Left ventricle myocardium inferior (tissue), 1 donor: ENCODE measurements around the gene MAP7. TPM values are rescaled to one million over a fixed set of nuclear protein-coding genes. Genes with fewer than 3 reads are reported as not detected.

Experiments
- DNase-seq: peaks from one replicate; pipeline ENCODE4 v3.0.0-alpha.2; 2020
- H3K27ac ChIP-seq: fragments of 200-600 bp; replicated peaks from 2 replicates; pipeline ENCODE4 v1.8.0; 2021
- H3K27me3 ChIP-seq: fragments of 200-600 bp; 2 replicates; pipeline ENCODE4 v1.8.0; 2021; ENCODE audit warnings: low read depth
- H3K36me3 ChIP-seq: fragments of 200-600 bp; 2 replicates; pipeline ENCODE4 v1.8.0; 2021
- H3K4me1 ChIP-seq: fragments of 200-600 bp; 2 replicates; pipeline ENCODE4 v1.8.0; 2021
- H3K4me3 ChIP-seq: fragments of 200-600 bp; 2 replicates; pipeline ENCODE4 v1.8.0; 2021; ENCODE audit warnings: mild to moderate bottlenecking, moderate library complexity
- H3K9me3 ChIP-seq: fragments of 200-600 bp; replicated peaks from 2 replicates; pipeline ENCODE4 v1.8.0; 2021
- CTCF ChIP-seq: fragments of 200-600 bp; IDR thresholded peaks from 2 replicates; pipeline ENCODE4 v1.8.0; 2021; ENCODE audit warnings: antibody characterized with exemption, mild to moderate bottlenecking, borderline replicate concordance
- intact Hi-C: fragments of 100-400 bp; cut with micrococcal nuclease; formaldehyde crosslinking; loops from one replicate; pipeline ENCODE4 v1.11.0; 2022
- total RNA-seq: library from RNA; stranded (reverse); fragmentation: NEBNext Ultra II Directional; extraction: Animal tissue kit (Norgen Biotek cat#: 25700); gene quantifications from one replicate; pipeline ENCODE4 v1.2.1, GENCODE V29; 2021
- donor health status: DM: no; HTN: yes; CAD: no; lungs with severe emphysema.

The MAP7 gene
- total RNA-seq, 1 donor from 2014 or later = 3.1 TPM

- Histone ChIP-seq H3K4me1 (no peaks in the 10 kb centered on the region), H3K4me3 (no peak overlapping the region), H3K36me3 (no peaks in the 10 kb centered on the region), H3K27me3 (no peaks in the 10 kb centered on the region), H3K9me3 (peaks cover under 1% of the 10 kb centered on the region), H3K27ac (no peak overlapping the region)
- intact Hi-C loops = no loop called here
- DNase-seq = no peak
- TF ChIP-seq CTCF = no peak
Measured at GRCh38 chr6:136464148-136464547, 86.1 kb downstream of the MAP7 start.

GRCh38 chr6:136463743-136464142, 86.5 kb downstream of the MAP7 start:
- Histone ChIP-seq H3K9me3 (peaks cover 5% of the 10 kb centered on the region), H3K27me3 (no peaks in the 10 kb centered on the region), H3K4me3 (no peak overlapping the region), H3K27ac (no peak overlapping the region), H3K4me1 (no peaks in the 10 kb centered on the region), H3K36me3 (no peaks in the 10 kb centered on the region)
- no peak for DNase-seq
- intact Hi-C loops = no loop called here
- TF ChIP-seq CTCF = no peak

- TF ChIP-seq CTCF = no peak
- DNase-seq = no peak
- no peaks in the 10 kb centered on the region for H3K4me1 ChIP-seq
- no peaks in the 10 kb centered on the region for H3K27me3 ChIP-seq
- intact Hi-C loops = no loop called here
- no peaks in the 10 kb centered on the region for H3K36me3 ChIP-seq
- peaks cover 11% of the 10 kb centered on the region for H3K9me3 ChIP-seq
- H3K4me3 ChIP-seq = no peak overlapping the region
- H3K27ac ChIP-seq = no peak overlapping the region
Measured at GRCh38 chr6:136446579-136447187, 103.5 kb downstream of the MAP7 start.

GRCh38 chr6:136446145-136446544, 104.1 kb downstream of the MAP7 start:
- H3K9me3 ChIP-seq = peaks cover 5% of the 10 kb centered on the region
- no peaks in the 10 kb centered on the region for H3K36me3 ChIP-seq
- no peak overlapping the region for H3K27ac ChIP-seq
- no peak for TF ChIP-seq CTCF
- no peak overlapping the region for H3K4me3 ChIP-seq
- no peak for DNase-seq
- intact Hi-C loops = no loop called here
- H3K4me1 ChIP-seq = no peaks in the 10 kb centered on the region
- H3K27me3 ChIP-seq = no peaks in the 10 kb centered on the region

- no peak overlapping the region for H3K27ac ChIP-seq
Measured at GRCh38 chr6:136445063-136445462, 105.2 kb downstream of the MAP7 start.

More at GRCh38 chr6:136445063-136445462, 105.2 kb downstream of the MAP7 start:
- intact Hi-C loops = no loop called here
- Histone ChIP-seq H3K9me3 (no peaks in the 10 kb centered on the region), H3K36me3 (no peaks in the 10 kb centered on the region), H3K4me3 (no peak overlapping the region), H3K27me3 (no peaks in the 10 kb centered on the region), H3K4me1 (no peaks in the 10 kb centered on the region)
- DNase-seq = no peak
- no peak for TF ChIP-seq CTCF
